ENCODE results near the gene HDAC9.

DNA sequence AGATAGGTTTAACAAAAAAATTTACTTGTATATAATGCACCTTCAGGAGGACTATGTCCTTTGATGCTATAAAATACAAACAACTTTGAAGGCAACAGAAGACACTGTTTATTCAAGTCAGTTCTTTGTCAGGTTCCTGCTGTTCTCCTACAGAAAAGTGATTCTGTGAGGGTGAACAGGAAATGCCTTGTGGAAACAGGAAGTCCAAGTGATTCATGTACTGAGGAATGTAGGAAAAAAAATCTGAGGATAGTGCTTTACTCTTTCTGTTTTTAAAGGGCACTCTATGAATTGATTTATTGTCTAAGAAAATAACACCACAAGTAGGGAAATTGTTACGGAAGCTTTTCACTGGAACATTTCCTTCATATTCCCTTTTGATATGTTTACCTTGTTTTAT lies 171.9 kb downstream of the HDAC9 start:
- TF ChIP-seq, protein P1, sequence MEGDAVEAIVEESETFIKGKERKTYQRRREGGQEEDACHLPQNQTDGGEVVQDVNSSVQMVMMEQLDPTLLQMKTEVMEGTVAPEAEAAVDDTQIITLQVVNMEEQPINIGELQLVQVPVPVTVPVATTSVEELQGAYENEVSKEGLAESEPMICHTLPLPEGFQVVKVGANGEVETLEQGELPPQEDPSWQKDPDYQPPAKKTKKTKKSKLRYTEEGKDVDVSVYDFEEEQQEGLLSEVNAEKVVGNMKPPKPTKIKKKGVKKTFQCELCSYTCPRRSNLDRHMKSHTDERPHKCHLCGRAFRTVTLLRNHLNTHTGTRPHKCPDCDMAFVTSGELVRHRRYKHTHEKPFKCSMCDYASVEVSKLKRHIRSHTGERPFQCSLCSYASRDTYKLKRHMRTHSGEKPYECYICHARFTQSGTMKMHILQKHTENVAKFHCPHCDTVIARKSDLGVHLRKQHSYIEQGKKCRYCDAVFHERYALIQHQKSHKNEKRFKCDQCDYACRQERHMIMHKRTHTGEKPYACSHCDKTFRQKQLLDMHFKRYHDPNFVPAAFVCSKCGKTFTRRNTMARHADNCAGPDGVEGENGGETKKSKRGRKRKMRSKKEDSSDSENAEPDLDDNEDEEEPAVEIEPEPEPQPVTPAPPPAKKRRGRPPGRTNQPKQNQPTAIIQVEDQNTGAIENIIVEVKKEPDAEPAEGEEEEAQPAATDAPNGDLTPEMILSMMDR (IDR thresholded peaks at IDR 0.05; ENCODE audit: borderline replicate concordance, extremely low read depth, low read length, poor library complexity, severe bottlenecking): no peak
- no peak for TF ChIP-seq EZH2 (IDR thresholded peaks at IDR 0.05; ENCODE audit: borderline replicate concordance, low read depth, low read length, severe bottlenecking)

Data from DND-41 (cell line).